ENCODE data around the gene FRMD4A. TPM values are rescaled to one million over a fixed set of nuclear protein-coding genes. Genes with fewer than 3 reads are reported as not detected.
"Not testable (repeated sequence)": the region's sequence is repeated elsewhere in the genome, so short reads cannot be mapped to it uniquely, and the experiment has no call there.

Gene FRMD4A
- total RNA-seq, 1 donor from 2014 or later: 20.2 TPM

GRCh38 chr10:13867822-13868221, 462.9 kb downstream of the FRMD4A start:
- no peak overlapping the region for H3K9ac ChIP-seq
- Mint-ChIP-seq H3K36me3 (peaks cover 20% of the 10 kb centered on the region), H3K4me1 (peaks cover 32% of the 10 kb centered on the region), H3K27ac (no peak overlapping the region), H3K27me3 (ENCODE audit: insufficient read depth, low read depth) (peaks cover 8% of the 10 kb centered on the region), H3K9me3 (peaks cover 9% of the 10 kb centered on the region), H3K4me3 (no peak overlapping the region)
- peaks cover 13% of the 10 kb centered on the region for H3K4me1 ChIP-seq
- peaks cover 8% of the 10 kb centered on the region for H3F3A ChIP-seq (ENCODE audit: low read depth)
- no peaks in the 10 kb centered on the region for H3K9me3 ChIP-seq (ENCODE audit: low read depth)
- H3K4me2 ChIP-seq: no peak overlapping the region
- H3K79me2 ChIP-seq (ENCODE audit: low read depth): peaks cover 66% of the 10 kb centered on the region
- no peaks in the 10 kb centered on the region for H3K36me3 ChIP-seq
- H2AFZ ChIP-seq (replicated peaks): no peak overlapping the region
- no peaks in the 10 kb centered on the region for H3K27me3 ChIP-seq
- no peak for DNase-seq (ENCODE audit: low spot score)
- TF ChIP-seq CTCF (IDR thresholded peaks at IDR 0.05): no peak
- H4K20me1 ChIP-seq (ENCODE audit: low read depth): no peaks in the 10 kb centered on the region
- no peak overlapping the region for H3K27ac ChIP-seq
- H3K4me3 ChIP-seq: no peak overlapping the region

- no peak overlapping the region for H2AFZ ChIP-seq (replicated peaks)
- H3K27ac Mint-ChIP-seq: peak overlapping the region; percentile 72
- no peak overlapping the region for H3K27ac ChIP-seq
- no peaks in the 10 kb centered on the region for H3K9me3 ChIP-seq (ENCODE audit: low read depth)
- no peaks in the 10 kb centered on the region for H3K27me3 ChIP-seq
- no peak overlapping the region for H3K4me3 ChIP-seq
- H3K9me3 Mint-ChIP-seq: peaks cover 9% of the 10 kb centered on the region
- DNase-seq (ENCODE audit: low spot score): peak; percentile 27
- peaks cover 14% of the 10 kb centered on the region for H3K4me1 ChIP-seq
- H3K27me3 Mint-ChIP-seq (ENCODE audit: insufficient read depth, low read depth): peaks cover 6% of the 10 kb centered on the region
- H3K4me2 ChIP-seq: no peak overlapping the region
- no peaks in the 10 kb centered on the region for H4K20me1 ChIP-seq (ENCODE audit: low read depth)
- H3K4me3 Mint-ChIP-seq: peak overlapping the region; percentile 14
- no peak overlapping the region for H3K9ac ChIP-seq
- H3K36me3 Mint-ChIP-seq: peaks cover 20% of the 10 kb centered on the region
- peaks cover 19% of the 10 kb centered on the region for H3K4me1 Mint-ChIP-seq
- no peaks in the 10 kb centered on the region for H3K36me3 ChIP-seq
- peaks cover 65% of the 10 kb centered on the region for H3K79me2 ChIP-seq (ENCODE audit: low read depth)
- no peak for TF ChIP-seq EZH2phosphoT487 (IDR thresholded peaks at IDR 0.05)
- no peak for TF ChIP-seq EZH2 (IDR thresholded peaks at IDR 0.05)
- no peak for TF ChIP-seq CTCF (IDR thresholded peaks at IDR 0.05)
- H3F3A ChIP-seq (ENCODE audit: low read depth): peaks cover 8% of the 10 kb centered on the region
Observed at GRCh38 chr10:13865758-13866491, 464.8 kb downstream of the FRMD4A start.

- not testable (repeated sequence) for H3K9me3 Mint-ChIP-seq; H3K4me2 ChIP-seq; H3K9ac ChIP-seq; H2AFZ ChIP-seq (replicated peaks); H4K20me1 ChIP-seq (ENCODE audit: low read depth); H3K27ac ChIP-seq; H3K36me3 ChIP-seq; H3K4me3 Mint-ChIP-seq; H3K4me3 ChIP-seq; DNase-seq (ENCODE audit: low spot score); H3K9me3 ChIP-seq (ENCODE audit: low read depth); H3K27me3 Mint-ChIP-seq (ENCODE audit: insufficient read depth, low read depth); H3F3A ChIP-seq (ENCODE audit: low read depth); H3K27me3 ChIP-seq
- Histone ChIP-seq H3K4me1 (peaks cover 14% of the 10 kb centered on the region), H3K79me2 (ENCODE audit: low read depth) (peaks cover 68% of the 10 kb centered on the region)
- H3K27ac Mint-ChIP-seq: peak overlapping the region; percentile 72
- peaks cover 16% of the 10 kb centered on the region for H3K4me1 Mint-ChIP-seq
- H3K36me3 Mint-ChIP-seq: peaks cover 18% of the 10 kb centered on the region
Observed at GRCh38 chr10:13865220-13865619, 465.5 kb downstream of the FRMD4A start.

GRCh38 chr10:13862546-13863233, 468.0 kb downstream of the FRMD4A start:
- Mint-ChIP-seq H3K4me3 (no peak overlapping the region), H3K4me1 (peaks cover 25% of the 10 kb centered on the region), H3K36me3 (peaks cover 13% of the 10 kb centered on the region), H3K9me3 (no peaks in the 10 kb centered on the region), H3K27me3 (ENCODE audit: insufficient read depth, low read depth) (peaks cover 3% of the 10 kb centered on the region), H3K27ac (no peak overlapping the region)
- peaks cover 17% of the 10 kb centered on the region for H3K4me1 ChIP-seq
- TF ChIP-seq EZH2 (IDR thresholded peaks at IDR 0.05) (no peak), EZH2phosphoT487 (IDR thresholded peaks at IDR 0.05) (no peak), CTCF (IDR thresholded peaks at IDR 0.05) (no peak)
- no peaks in the 10 kb centered on the region for H3K27me3 ChIP-seq
- no peaks in the 10 kb centered on the region for H3K9me3 ChIP-seq (ENCODE audit: low read depth)
- H3F3A ChIP-seq (ENCODE audit: low read depth): peaks cover 4% of the 10 kb centered on the region
- DNase-seq (ENCODE audit: low spot score): no peak
- no peak overlapping the region for H3K27ac ChIP-seq
- no peak overlapping the region for H3K4me2 ChIP-seq
- H3K79me2 ChIP-seq (ENCODE audit: low read depth): peaks cover 78% of the 10 kb centered on the region
- H4K20me1 ChIP-seq (ENCODE audit: low read depth): no peaks in the 10 kb centered on the region
- no peaks in the 10 kb centered on the region for H3K36me3 ChIP-seq
- no peak overlapping the region for H2AFZ ChIP-seq (replicated peaks)
- no peak overlapping the region for H3K9ac ChIP-seq
- no peak overlapping the region for H3K4me3 ChIP-seq

All from neural progenitor cell (in vitro differentiated cells).